SJSA1 (cell line): ENCODE measurements around the gene CCNT1. TPM values are rescaled to one million over a fixed set of nuclear protein-coding genes. Genes with fewer than 3 reads are reported as not detected.
A peak's percentile ranks its signal among the peaks of the same experiment; 100 is the strongest.
"Not testable (repeated sequence)": the region's sequence is repeated elsewhere in the genome, so short reads cannot be mapped to it uniquely, and the experiment has no call there.

ENCODE experiments used
- DNase-seq, 2 experiments: peaks; one replicate each; pipeline ENCODE4 v3.0.0-alpha.2; 2015 to 2020; ENCODE audit warnings: low spot score in 2 of 2, low read depth in 1 of 2
- H3K27ac ChIP-seq: fragments of 250-450 bp; sonication (Bioruptor Pico); 2 replicates; pipeline ENCODE4 v1.5.1; 2020; ENCODE audit warnings: mild to moderate bottlenecking, moderate library complexity
- H3K27me3 ChIP-seq: fragments of 250-450 bp; sonication (Bioruptor Pico); replicated peaks from 2 replicates; pipeline ENCODE4 v1.5.1; 2020; ENCODE audit warnings: mild to moderate bottlenecking, moderate library complexity
- H3K36me3 ChIP-seq: fragments of 250-450 bp; sonication (Bioruptor Pico); 2 replicates; pipeline ENCODE4 v1.5.1; 2020; ENCODE audit warnings: mild to moderate bottlenecking
- H3K4me1 ChIP-seq: fragments of 250-450 bp; sonication (Bioruptor Pico); replicated peaks from 2 replicates; pipeline ENCODE4 v1.6.1; 2021; ENCODE audit warnings: mild to moderate bottlenecking
- H3K4me3 ChIP-seq: fragments of 250-450 bp; sonication (Bioruptor Pico); 2 replicates; pipeline ENCODE4 v1.5.1; 2020; ENCODE audit warnings: mild to moderate bottlenecking
- H3K9me3 ChIP-seq: fragments of 250-450 bp; sonication (Bioruptor Pico); replicated peaks from 2 replicates; pipeline ENCODE4 v1.5.1; 2020; ENCODE audit warnings: mild to moderate bottlenecking
- total RNA-seq: library from RNA; depleted of rRNA; stranded (reverse); fragments of >200 nt; shearing (Covaris generic); gene quantifications from 2 replicates; pipeline ENCODE4 v1.2.3, GENCODE V29; 2014

Gene CCNT1
- total RNA-seq, 1 experiment from 2014 or later, result 28.4 TPM

DNA sequence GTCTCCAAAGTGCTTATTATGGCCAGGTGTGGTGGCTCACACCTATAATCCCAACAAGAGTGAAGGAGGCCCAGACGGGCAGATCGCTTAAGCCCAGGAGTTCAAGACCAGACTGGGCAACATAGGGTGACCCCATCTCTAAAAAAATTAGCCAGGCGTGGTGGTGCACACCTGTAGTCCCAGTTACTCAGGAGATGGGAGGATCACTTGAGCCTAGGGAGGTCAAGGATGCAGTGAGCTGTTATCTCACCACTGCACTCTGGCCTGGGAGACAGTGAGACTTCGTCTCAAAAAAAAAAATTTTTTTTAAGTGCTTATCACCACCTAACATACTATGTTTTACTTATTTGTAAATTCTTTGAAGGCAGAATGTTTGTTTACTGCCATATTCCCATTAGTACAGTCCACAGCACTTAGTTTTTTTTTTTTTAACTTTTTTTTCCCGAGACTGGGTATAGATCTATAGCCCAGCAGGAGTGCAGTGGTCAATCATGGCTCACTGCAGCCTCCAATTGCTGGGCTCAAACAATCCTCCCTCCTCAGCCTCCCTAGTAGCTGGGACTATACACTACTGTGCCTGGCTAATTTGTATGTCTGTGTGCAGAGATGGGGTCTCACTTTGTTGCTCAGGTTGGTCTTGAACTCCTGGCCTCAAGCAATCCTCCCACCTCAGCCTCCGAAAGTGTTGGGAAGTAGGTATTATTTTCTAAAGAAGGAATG lies 29.7 kb downstream of the CCNT1 start:
- no peaks in the 10 kb centered on the region for H3K4me1 ChIP-seq
- H3K36me3 ChIP-seq, result peaks cover 38% of the 10 kb centered on the region
- no peaks in the 10 kb centered on the region for H3K27me3 ChIP-seq
- H3K27ac ChIP-seq, result no peak overlapping the region
- H3K4me3 ChIP-seq, result no peak overlapping the region
- H3K9me3 ChIP-seq, result no peaks in the 10 kb centered on the region
- no peak for DNase-seq

DNA sequence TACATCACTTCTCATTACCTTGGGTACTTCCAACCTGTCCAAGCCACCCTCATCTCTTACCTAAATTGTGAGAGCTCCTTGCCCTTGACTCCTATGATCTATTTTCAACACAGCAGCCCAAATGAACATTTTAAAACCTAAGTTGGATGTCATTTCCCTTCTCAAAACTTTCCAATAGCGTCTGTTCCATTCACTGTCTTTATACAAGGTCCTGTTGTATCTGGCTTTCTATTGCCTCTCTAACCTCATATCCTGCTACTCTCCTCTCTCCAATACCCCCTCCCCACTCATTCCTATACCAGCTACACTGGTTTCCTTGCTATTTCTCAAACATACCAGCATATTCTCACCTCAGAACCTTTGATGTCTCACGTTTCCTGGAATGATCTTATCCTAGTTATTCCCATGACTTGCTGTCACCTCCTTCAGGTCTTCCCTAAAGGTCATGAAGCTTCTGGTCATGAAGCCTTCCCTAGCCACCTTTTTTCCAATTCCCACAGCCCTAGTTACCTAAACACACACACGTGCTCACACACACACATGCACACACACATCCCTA lies 30.4 kb downstream of the CCNT1 start:
- Histone ChIP-seq H3K27ac (no peak overlapping the region), H3K9me3 (no peaks in the 10 kb centered on the region), H3K36me3 (peaks cover 35% of the 10 kb centered on the region), H3K27me3 (no peaks in the 10 kb centered on the region), H3K4me1 (no peaks in the 10 kb centered on the region), H3K4me3 (no peak overlapping the region)
- no peak for DNase-seq

DNA sequence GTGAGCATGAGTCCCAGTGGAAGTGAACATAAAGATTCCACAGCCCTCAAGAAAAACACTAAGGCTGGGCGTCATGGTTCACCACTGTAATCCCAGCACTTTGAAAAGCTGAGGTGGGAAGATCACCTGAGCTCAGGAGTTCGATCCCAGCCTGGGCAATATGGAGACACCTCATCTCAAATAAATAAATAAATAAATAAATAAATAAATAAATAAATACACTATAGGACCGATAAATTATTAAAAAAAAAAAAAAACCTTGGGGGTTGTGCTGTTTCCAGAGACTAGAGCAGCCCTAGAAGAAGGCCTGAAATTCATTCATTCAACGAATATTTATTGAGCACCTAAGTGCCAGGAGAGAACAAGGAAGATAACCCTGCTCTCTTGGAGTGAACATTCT lies 33.0 kb downstream of the CCNT1 start:
- H3K27ac ChIP-seq, result no peak overlapping the region
- DNase-seq, result no peak
- peaks cover 38% of the 10 kb centered on the region for H3K36me3 ChIP-seq
- no peak overlapping the region for H3K4me3 ChIP-seq
- peaks cover 14% of the 10 kb centered on the region for H3K4me1 ChIP-seq
- no peaks in the 10 kb centered on the region for H3K27me3 ChIP-seq
- H3K9me3 ChIP-seq, result no peaks in the 10 kb centered on the region

DNA sequence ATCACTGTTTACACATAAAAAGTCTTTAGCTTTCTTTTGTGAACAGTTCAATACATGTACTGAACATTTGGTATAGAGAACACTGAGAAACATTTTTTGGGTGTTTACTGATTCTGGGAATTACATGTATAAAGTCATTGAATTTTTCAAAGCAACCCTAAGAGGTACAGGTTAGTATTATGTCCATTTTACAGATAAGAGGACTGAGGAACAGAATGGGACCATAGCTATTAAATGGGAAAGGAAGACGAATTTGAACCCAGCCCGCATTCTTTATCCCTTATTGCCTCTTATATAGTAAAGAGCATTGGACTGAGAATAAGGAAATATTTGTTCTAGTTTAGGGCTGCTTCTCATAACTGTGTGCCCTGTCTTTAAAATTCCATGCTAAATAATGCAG lies 33.6 kb downstream of the CCNT1 start:
- H3K9me3 ChIP-seq, result no peaks in the 10 kb centered on the region
- H3K27me3 ChIP-seq, result no peaks in the 10 kb centered on the region
- peak overlapping the region; percentile 74 for H3K4me3 ChIP-seq
- DNase-seq, result no peak
- peaks cover 14% of the 10 kb centered on the region for H3K4me1 ChIP-seq
- H3K36me3 ChIP-seq, result peaks cover 39% of the 10 kb centered on the region
- H3K27ac ChIP-seq, result no peak overlapping the region

DNA sequence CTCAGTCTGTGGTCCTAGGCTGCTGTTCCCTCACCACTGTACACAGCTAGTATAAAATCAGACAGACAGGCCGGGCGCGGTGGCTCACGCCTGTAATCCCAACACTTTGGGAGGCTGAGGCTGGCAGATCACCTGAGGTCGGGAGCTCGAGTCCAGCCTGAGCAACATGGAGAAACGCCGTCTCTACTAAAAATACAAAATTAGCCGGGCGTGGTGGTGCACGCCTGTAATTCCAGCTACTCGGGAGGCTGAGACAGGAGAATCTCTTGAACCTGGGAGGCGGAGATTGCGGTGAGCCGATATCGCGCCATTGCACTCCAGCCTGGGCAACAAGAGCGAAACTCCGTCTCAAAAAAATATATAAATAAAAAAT lies 34.0 kb downstream of the CCNT1 start:
- not testable (repeated sequence) for H3K27ac ChIP-seq, H3K27me3 ChIP-seq, DNase-seq, H3K9me3 ChIP-seq
- peaks cover 39% of the 10 kb centered on the region for H3K36me3 ChIP-seq
- peak overlapping the region; percentile 74 for H3K4me3 ChIP-seq
- H3K4me1 ChIP-seq, result peaks cover 14% of the 10 kb centered on the region

DNA sequence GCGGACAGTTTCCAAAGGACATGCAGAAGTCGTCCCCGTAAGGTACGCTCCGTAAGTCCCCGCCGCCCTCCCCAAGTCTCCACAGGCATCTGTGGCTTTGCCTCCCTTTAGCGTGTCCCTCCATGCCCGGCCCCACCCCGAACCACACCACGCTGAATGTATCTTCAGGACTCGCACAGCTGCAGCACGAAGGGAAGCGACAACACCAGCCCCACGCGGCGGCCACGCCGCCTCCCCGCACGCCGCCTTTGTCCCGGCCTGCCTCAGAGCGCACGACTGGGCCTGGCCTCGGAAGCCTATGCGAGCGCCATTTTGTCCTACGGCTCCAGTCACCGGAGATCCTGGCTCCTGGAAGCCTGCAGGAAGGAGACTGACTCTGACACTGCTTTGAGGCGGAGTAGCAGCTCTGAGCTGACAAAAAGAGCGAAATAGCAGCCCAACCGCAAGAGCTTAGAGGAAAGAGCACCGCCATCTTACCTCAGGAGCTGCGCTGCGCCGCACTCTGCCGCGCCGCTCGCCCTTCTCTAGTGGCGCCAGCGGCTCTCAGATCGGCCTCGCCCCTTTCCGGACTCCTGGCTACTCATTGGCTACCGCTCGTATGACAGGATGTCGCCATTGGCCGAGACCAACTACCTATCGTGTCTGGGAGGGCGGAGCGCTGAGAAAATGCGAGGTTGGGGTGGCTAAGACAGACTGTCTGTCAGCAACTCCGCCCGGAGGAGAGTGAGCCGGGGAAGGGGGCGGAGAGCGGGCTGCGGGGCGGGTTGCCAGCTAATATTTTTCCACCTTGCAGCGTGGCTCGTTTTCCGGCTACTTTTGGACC lies 34.6 kb downstream of the CCNT1 start, which contains the start of gene KANSL2:
Gene KANSL2, minus strand, starts transcription at position 529 of the 823 bp plus-strand sequence. CDS start 606 bp downstream, outside the sequence.
- peaks cover 44% of the 10 kb centered on the region for H3K36me3 ChIP-seq
- DNase-seq, result peak; percentile 94 to 98
- peak within 1 kb of the TSS; percentile 63 for H3K27ac ChIP-seq
- no peaks in the 10 kb centered on the region for H3K27me3 ChIP-seq
- H3K4me1 ChIP-seq, result peaks cover 14% of the 10 kb centered on the region
- no peaks in the 10 kb centered on the region for H3K9me3 ChIP-seq
- H3K4me3 ChIP-seq, result peak within 1 kb of the TSS; percentile 74

DNA sequence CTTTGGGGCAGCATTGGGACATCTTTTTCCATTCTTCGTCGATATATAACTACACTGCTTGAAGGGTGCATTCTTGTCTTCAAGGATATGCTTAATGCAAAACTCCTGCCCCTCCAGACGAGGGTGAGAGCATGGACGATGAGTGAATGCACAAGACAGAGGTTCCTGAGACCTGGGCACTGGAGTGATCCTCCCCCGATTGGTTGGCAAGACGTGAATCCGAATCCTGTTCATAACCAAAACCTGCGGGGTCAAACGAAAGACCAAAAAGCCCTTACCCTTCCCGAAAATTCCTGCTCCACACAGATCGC lies 35.2 kb downstream of the CCNT1 start:
- Histone ChIP-seq H3K36me3 (peaks cover 50% of the 10 kb centered on the region), H3K4me1 (peaks cover 14% of the 10 kb centered on the region)
- no peak for DNase-seq

DNA sequence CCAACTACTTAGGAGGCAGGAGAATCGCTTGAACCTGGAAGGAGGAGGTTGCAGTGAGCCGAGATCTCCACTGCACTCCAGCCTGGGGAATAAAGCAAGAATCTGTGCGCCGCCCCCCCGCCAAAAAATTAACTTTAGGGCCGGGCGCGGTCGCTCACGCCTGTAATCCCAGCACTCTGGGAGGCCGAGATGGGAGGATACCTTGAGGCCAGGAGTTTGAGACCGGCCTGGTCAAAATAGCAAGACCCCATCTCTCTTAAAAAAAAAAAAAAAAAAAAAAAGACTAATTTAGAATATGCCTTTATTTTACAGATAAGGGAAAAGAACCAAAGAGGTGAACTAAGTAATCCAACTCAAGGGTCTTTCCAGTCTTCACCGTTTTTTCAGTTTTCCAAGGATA lies 35.6 kb downstream of the CCNT1 start:
- peaks cover 14% of the 10 kb centered on the region for H3K4me1 ChIP-seq
- H3K9me3 ChIP-seq, result no peaks in the 10 kb centered on the region
- H3K4me3 ChIP-seq, result peak overlapping the region; percentile 74
- DNase-seq, result no peak
- H3K27me3 ChIP-seq, result no peaks in the 10 kb centered on the region
- no peak overlapping the region for H3K27ac ChIP-seq
- H3K36me3 ChIP-seq, result peaks cover 55% of the 10 kb centered on the region

More for the DNA sequence above, 35.2 kb downstream of the CCNT1 start:
- Histone ChIP-seq H3K4me3 (peak overlapping the region; percentile 74), H3K27ac (peak overlapping the region; percentile 63; the same call in 1 of the 2 replicates), H3K27me3 (no peaks in the 10 kb centered on the region), H3K9me3 (no peaks in the 10 kb centered on the region)

DNA sequence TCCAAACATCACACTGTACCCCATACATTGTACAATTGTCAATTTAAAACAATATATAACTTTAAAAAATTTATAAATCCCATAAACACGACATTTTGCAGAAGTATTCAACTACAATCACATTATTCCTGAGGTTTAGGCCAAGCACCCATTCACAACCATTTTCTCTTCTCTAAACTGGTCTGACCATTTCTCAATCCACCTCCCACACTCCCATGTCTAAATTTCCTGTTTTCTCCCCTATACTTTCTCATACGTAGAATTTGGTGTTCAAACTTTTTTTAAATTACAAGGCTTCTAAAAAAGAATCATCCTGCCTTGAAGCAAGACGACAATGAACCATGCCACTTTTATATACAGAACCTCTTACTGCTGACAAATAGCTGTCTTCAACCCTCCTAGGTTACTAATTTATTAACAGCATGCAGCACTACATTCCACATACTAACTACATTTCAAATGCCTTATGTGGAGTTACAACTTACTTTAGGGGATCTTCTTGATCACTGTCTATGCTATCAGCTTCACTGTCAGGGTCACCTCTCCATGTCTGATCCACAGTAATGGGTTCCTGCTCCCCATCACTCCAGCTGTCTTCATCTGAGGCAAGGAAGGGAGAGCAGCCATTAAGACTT lies 37.8 kb downstream of the CCNT1 start:
- Histone ChIP-seq H3K27me3 (no peaks in the 10 kb centered on the region), H3K9me3 (no peaks in the 10 kb centered on the region), H3K36me3 (peaks cover 74% of the 10 kb centered on the region), H3K27ac (no peak overlapping the region), H3K4me3 (no peak overlapping the region), H3K4me1 (peaks cover 14% of the 10 kb centered on the region)
- DNase-seq, result no peak

DNA sequence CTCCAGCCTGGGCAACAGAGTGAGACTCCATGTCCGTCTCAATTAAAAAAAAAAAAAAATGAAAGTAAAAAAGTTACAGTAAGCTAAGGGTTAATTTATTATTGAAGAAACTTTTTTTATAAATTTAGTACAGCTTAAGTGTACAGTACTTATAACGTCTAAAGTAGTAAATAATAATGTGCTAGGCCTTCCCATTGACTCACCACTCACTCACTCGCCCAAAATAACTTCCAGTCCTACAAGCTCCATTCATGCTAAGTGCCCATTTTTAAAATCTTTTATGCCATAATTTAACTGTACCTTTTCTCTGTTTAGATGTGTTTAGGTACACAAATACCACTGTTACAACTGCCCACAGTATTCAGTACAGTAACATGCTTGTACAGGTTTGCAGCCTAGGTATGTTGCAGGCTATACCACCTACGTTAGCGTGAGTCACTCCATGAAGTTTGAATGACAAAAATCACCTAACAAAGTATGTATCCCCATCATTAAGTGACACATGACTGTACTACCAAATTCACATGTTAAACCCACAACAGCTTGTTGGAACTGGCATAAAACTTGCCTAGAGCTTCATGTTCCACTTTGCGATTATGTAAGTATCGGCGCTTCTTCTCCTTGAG lies 45.2 kb downstream of the CCNT1 start:
- H3K36me3 ChIP-seq, result peaks cover 94% of the 10 kb centered on the region
- no peaks in the 10 kb centered on the region for H3K9me3 ChIP-seq
- H3K27me3 ChIP-seq, result no peaks in the 10 kb centered on the region
- no peak overlapping the region for H3K27ac ChIP-seq
- H3K4me3 ChIP-seq, result no peak overlapping the region
- H3K4me1 ChIP-seq, result peaks cover 4% of the 10 kb centered on the region; the same call in 1 of the 2 replicates
- no peak for DNase-seq

DNA sequence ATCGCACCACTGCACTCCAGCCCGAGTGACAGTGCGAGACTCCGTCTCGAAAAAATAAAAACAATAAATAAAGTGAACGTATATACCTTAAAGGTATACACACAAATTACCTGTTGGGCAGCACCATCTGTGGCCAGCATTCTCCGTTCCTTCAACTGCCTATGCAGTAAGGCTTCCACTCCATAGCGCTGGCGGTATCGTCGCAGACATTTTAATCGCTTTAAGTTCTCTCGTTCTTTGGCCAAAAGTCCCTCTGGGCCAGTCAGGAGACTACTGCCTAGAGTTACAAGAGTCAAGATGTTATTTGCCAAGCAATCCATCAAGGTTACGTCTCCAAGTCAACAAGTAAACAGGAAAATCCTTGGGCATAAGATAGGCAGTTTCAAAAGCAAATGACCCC lies 47.5 kb downstream of the CCNT1 start:
- Histone ChIP-seq H3K4me1 (peaks cover 4% of the 10 kb centered on the region; the same call in 1 of the 2 replicates), H3K36me3 (peaks cover 91% of the 10 kb centered on the region), H3K4me3 (no peak overlapping the region), H3K9me3 (no peaks in the 10 kb centered on the region), H3K27me3 (no peaks in the 10 kb centered on the region), H3K27ac (no peak overlapping the region)
- DNase-seq, result no peak

DNA sequence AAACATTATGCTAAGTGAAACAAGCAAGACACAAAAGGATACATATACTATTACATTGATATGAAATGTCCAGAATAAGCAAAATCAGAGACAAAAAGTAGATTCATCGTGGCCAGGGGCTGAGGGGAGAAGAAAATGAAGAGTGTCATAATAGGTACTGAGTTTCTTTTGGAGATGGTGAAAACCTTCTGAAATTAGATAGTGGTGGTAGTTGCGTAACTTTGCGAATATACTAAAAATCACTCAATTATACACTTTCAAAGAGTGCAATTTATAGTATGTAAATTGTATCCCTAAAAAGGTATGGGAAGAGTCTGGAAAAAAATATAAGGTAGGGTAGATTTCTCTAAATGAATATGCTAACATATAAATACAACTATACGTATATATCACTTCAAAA lies 56.6 kb downstream of the CCNT1 start:
- Histone ChIP-seq H3K4me3 (no peak overlapping the region), H3K27me3 (no peaks in the 10 kb centered on the region), H3K36me3 (peaks cover 86% of the 10 kb centered on the region), H3K9me3 (no peaks in the 10 kb centered on the region), H3K4me1 (no peaks in the 10 kb centered on the region), H3K27ac (no peak overlapping the region)
- no peak for DNase-seq

DNA sequence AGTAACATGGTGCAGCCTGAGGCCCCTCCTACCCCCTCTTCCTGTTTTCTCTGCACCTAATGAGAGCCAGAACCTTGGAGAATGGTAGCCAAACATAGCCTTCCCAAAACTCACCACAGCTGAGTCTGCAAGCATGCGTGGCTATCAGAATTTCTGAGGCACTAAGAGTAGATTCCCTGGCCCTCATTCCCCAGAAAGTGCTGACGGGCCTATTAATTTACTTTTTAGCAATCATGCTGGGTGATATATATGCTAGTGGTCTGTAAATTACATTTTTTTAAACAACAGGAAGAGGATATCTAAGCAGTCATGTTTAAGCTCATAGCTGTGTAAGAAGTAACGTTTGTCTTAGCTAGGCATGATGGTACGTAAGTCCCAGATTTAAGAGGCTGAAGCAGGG lies 64.8 kb downstream of the CCNT1 start:
- no peaks in the 10 kb centered on the region for H3K9me3 ChIP-seq
- no peak overlapping the region for H3K27ac ChIP-seq
- peaks cover 76% of the 10 kb centered on the region for H3K36me3 ChIP-seq
- no peaks in the 10 kb centered on the region for H3K27me3 ChIP-seq
- H3K4me3 ChIP-seq, result no peak overlapping the region
- no peak for DNase-seq
- no peaks in the 10 kb centered on the region for H3K4me1 ChIP-seq
